A673 (cell line): ENCODE data around the gene RAP1GAP2.

Experiments
- EZH2 ChIP-seq: fragments of 200-600 bp; sonication (generic); IDR thresholded peaks from 2 replicates; pipeline ENCODE4 v1.6.1; 2017; ENCODE audit warnings: borderline replicate concordance, low read depth, mild to moderate bottlenecking, mixed read lengths, antibody characterized with exemption, low read length; ENCODE audit not compliant: poor library complexity, severe bottlenecking
- TF ChIP-seq, protein P1 (sequence below): fragments of 300-800, 200-600 bp; sonication (generic); conservative IDR thresholded peaks from 2 replicates; pipeline ENCODE4 v1.5.1; 2017; ENCODE audit warnings: low read depth, mild to moderate bottlenecking, antibody characterized with exemption, low read length, moderate library complexity, mixed read lengths

DNA sequence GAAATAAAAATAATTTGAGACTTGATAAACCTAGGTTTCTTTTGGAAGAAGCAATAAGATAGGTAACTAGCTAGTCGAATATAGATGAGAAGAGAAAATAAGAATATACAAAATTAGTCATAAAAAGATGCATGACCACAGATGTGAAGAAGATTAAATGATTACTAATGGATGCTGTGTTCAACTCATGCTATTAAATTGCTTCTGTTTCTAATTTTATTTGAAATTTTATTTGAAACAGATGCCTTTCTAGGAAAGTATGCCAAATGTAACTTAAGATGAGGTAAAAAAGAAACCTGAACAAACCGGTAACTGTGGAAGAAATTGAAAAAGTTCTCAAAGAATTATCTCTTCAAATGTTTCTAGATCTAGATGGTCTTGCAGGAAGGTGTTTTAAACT lies 175.6 kb downstream of the RAP1GAP2 start:
- TF ChIP-seq, protein P1, sequence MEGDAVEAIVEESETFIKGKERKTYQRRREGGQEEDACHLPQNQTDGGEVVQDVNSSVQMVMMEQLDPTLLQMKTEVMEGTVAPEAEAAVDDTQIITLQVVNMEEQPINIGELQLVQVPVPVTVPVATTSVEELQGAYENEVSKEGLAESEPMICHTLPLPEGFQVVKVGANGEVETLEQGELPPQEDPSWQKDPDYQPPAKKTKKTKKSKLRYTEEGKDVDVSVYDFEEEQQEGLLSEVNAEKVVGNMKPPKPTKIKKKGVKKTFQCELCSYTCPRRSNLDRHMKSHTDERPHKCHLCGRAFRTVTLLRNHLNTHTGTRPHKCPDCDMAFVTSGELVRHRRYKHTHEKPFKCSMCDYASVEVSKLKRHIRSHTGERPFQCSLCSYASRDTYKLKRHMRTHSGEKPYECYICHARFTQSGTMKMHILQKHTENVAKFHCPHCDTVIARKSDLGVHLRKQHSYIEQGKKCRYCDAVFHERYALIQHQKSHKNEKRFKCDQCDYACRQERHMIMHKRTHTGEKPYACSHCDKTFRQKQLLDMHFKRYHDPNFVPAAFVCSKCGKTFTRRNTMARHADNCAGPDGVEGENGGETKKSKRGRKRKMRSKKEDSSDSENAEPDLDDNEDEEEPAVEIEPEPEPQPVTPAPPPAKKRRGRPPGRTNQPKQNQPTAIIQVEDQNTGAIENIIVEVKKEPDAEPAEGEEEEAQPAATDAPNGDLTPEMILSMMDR, result no peak
- TF ChIP-seq EZH2, result no peak
